PC-3 (cell line): ENCODE measurements around the gene ELANE.

ENCODE experiments used
- EZH2 ChIP-seq: fragments of 300-600 bp; sonication (generic); IDR thresholded peaks from one replicate; pipeline ENCODE4 v1.6.1; 2017; ENCODE audit warnings: antibody characterized with exemption, mild to moderate bottlenecking, low read length; ENCODE audit not compliant: unreplicated experiment
- TF ChIP-seq, protein P1 (sequence below): fragments of 300-600 bp; sonication (generic); conservative IDR thresholded peaks from 2 replicates; pipeline ENCODE4 v1.5.1; 2017; ENCODE audit warnings: antibody characterized with exemption, low read depth, mild to moderate bottlenecking, low read length

GRCh38 chr19:871446-872265, 19.6 kb downstream of the ELANE start:
- TF ChIP-seq, protein P1, sequence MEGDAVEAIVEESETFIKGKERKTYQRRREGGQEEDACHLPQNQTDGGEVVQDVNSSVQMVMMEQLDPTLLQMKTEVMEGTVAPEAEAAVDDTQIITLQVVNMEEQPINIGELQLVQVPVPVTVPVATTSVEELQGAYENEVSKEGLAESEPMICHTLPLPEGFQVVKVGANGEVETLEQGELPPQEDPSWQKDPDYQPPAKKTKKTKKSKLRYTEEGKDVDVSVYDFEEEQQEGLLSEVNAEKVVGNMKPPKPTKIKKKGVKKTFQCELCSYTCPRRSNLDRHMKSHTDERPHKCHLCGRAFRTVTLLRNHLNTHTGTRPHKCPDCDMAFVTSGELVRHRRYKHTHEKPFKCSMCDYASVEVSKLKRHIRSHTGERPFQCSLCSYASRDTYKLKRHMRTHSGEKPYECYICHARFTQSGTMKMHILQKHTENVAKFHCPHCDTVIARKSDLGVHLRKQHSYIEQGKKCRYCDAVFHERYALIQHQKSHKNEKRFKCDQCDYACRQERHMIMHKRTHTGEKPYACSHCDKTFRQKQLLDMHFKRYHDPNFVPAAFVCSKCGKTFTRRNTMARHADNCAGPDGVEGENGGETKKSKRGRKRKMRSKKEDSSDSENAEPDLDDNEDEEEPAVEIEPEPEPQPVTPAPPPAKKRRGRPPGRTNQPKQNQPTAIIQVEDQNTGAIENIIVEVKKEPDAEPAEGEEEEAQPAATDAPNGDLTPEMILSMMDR = no peak
- TF ChIP-seq EZH2 = no peak
